Measurements from ENCODE around the gene LRWD1. TPM values are rescaled to one million over a fixed set of nuclear protein-coding genes. Genes with fewer than 3 reads are reported as not detected.
A peak's percentile ranks its signal among the peaks of the same experiment; 100 is the strongest.
"Not testable (repeated sequence)": the region's sequence is repeated elsewhere in the genome, so short reads cannot be mapped to it uniquely, and the experiment has no call there.

LRWD1 gene
- total RNA-seq, 2 donors from 2014 or later: 9.8 to 12.2 TPM

DNA sequence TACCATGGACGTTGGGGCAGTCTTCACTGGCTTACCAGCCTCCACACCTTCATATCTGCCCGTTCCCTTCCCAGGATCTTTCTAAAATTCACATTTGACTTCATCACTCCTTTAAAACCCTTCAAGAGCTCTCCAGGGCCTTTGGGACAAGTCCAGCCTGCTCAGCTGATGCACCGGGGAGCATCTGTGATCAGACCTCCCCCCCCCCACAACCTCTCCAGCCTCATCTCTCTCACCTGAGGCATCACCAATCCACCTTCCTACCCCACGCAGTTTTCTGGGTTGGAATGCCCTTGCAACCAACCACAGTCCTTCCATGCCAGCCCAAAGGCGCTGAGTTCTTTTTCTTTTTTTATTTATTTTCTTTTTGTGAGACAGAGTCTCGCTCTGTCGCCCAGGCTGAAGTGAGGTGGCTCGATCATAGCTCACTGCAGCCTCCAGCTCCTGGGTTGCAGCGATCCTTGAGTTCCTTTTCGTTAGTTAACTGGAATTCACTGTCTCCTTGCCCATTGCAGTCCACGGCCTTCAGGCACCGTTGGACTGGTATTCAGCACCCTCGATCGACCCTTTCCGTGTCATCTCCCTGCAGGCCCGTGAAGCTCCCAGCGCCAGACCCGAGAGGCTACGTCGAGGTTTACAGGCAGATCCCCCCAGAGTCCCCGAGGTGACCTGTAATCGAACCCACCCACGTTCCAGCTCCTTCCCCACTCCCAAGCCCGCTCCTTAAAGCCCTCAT is 775 bp upstream of the LRWD1 start:
- ATAC-seq: peak; percentile 5 to 7
- DNase-seq: no peak
- intact Hi-C loops (cut with DNase I): no loop called here

DNA sequence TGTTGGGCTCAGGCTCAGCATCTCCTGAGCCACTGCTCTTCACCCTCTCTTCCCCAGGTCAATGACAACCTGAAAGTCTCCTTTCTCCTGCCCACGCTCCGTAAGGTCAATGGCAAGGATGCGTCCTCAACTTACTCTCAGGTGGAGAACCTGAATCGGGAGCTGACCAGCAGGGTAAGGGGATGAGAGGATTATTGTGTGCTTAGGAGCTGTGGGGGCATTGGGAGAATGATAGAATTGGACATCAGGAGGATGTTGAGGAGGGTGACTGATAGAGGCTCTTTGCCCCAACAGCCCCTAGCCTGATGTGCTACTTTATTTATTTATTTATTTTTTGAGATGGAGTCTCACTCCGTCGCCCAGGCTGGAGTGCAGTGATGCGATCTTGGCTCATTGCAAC is 1.3 kb downstream of the LRWD1 start:
- intact Hi-C loops (cut with DNase I): no loop called here
- ATAC-seq (no peak), DNase-seq (peak; percentile 10)

DNA sequence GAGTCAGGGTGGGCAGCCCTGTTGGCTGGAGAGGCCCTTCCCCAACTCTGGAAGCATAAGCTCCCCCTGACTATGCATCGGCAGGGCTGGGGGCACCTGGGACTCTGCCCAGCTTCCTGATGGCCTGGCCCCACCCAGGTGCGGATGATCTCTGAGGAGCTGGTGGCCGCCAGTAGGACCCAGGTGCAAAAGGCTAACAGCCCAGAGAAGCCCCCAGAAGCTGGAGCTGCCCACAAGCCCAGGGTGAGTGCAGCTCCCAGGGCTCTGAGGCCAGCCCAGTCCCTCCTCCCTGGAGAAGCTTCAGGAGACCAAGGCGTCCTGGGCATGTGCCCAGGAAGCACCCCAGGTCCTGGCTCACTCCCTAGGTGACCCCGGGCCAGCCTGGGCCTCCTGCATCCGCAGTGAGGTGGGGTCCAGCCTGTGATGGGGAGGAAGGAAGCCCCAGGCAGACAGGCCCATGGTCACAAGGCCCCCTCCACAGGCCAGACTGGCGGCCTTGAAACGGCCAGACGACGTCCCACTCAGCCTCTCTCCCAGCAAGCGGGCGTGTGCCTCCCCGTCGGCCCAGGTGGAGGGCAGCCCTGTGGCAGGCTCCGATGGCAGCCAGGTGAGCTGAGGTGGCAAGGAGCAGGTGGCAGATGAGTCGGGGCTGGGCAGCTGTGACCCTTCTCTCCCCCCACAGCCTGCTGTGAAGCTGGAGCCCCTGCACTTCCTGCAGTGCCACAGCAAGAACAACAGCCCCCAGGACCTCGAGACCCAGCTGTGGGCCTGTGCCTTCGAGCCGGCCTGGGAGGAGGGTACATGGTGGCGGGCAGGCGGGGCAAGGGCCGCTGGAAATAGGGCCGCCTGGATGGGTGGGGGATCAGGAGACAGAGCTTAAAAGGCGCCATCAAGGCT is 3.0 kb downstream of the LRWD1 start:
- no peak for ATAC-seq
- intact Hi-C loops (cut with DNase I): no loop called here
- peak; percentile 21 for DNase-seq

DNA sequence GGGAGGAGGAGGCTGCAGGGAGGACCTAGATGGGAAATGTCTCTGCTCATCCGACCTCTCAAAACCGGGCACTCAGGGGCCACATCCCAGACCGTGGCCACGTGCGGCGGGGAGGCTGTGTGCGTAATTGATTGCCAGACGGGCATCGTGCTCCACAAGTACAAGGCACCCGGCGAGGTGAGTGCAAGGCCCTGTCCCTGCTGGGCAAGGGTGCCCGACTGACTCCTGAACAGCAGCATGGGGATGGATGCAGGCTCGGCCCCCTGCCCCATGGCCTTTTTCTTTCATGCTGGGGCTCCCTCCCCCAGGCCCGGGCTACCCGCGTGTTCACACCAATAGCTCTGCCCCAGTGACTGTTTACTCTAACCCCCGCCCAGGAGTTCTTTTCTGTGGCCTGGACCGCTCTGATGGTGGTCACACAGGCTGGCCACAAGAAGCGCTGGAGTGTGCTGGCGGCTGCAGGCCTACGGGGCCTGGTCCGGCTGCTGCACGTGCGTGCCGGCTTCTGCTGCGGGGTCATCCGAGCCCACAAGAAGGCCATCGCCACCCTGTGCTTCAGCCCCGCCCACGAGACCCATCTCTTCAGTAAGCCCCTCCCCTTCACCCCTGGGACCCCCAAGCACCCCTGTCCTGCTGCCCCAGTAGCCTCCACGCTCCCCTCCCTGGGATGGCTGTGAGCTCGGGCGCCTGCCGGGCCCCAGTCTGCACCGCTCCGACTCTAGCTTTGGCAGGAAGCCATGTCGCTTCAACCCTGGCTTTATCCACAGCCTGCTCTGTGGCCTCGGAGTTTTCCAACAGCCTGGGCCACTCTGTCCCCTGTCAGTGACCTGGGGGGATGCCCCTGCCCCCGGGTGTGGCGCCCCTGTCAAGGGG is 3.9 kb downstream of the LRWD1 start:
- DNase-seq (peak; percentile 28), ATAC-seq (no peak)
- intact Hi-C loops (cut with DNase I): no loop called here

DNA sequence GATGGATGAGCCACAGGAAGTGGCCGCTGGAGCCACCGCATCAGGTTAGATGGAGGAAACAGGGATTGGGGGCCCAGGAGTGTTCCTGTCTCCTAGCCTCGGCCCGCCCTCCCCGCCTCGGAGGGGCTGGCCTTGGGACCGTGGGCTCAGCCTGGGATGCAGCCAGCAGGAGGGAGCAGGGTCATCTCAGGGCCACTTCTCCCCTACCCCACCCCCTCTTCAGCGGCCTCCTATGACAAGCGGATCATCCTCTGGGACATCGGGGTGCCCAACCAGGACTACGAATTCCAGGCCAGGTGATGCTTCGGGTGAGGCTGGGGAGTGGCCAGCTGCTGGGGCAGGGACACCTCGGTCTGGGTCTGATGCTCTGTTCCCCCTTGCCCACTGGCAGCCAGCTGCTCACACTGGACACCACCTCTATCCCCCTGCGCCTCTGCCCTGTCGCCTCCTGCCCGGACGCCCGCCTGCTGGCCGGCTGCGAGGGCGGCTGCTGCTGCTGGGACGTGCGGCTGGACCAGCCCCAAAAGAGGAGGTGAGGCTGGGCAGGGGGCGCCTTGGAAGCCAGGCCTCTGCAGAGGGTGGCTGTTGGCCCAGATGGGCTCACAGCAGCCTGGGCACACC is 4.7 kb downstream of the LRWD1 start:
- DNase-seq (peak; percentile 20), ATAC-seq (no peak)
- intact Hi-C loops (cut with DNase I): no loop called here

DNA sequence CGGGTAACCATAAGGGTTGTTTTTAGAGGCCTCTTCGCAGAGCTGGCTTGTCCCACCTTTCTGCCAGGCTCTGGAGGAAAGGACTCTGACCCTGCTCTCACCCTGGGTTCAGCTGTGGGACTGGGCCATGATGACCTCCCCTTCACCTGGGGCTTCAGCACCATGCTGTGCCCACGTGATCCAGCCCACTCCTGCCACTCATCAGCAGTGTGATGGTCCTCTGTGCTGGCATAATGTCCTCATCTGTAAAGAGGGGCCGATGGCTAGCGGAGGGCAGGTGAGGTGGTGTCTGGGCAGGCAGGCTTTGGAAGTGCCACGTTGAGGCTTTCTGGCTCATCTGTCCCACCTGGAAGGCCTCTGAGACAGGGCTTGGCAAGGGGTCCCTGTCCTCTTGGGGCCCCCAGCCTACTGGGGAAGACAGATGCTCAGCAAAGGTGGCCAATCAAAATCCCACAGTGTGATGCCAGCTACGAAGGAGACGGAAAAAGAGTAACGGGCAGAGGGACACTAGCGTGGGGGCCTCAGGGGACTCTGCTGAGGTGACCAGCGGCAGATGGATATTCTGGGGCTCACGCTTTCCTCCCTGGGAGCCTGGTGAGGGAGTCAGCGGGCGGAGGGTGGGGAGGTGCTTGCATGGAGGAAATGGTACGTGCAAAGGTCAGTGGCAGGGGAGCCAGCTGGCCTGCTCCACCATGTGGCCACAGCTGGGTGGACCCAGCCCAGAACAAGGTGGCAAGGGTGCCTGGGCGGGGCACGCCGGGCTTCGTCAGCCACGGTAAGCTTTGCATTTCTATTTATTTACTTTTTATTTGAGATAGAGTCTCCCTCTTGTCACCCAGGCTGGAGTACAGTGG is 5.4 kb downstream of the LRWD1 start:
- intact Hi-C loops (cut with DNase I): no loop called here
- ATAC-seq (no peak), DNase-seq (peak; percentile 20)

DNA sequence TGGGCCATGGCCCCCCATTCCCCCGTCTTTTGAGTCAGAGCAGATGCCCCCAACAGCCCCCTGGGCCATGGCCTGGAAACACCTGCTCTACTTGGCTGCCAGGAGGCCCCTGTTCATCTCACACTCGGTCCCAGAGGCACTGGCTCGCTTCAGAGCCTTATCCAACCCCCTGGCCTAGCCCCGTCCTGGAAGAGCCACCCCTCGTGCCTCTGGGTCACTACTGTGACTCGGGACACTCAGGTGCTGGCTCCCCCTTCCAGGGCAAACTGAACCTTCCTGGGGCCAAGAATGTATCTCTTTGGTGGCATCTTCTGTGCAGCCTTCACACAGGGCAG is 7.0 kb downstream of the LRWD1 start:
- ATAC-seq: no peak
- intact Hi-C loops (cut with DNase I): no loop called here
- peak; percentile 14 for DNase-seq

DNA sequence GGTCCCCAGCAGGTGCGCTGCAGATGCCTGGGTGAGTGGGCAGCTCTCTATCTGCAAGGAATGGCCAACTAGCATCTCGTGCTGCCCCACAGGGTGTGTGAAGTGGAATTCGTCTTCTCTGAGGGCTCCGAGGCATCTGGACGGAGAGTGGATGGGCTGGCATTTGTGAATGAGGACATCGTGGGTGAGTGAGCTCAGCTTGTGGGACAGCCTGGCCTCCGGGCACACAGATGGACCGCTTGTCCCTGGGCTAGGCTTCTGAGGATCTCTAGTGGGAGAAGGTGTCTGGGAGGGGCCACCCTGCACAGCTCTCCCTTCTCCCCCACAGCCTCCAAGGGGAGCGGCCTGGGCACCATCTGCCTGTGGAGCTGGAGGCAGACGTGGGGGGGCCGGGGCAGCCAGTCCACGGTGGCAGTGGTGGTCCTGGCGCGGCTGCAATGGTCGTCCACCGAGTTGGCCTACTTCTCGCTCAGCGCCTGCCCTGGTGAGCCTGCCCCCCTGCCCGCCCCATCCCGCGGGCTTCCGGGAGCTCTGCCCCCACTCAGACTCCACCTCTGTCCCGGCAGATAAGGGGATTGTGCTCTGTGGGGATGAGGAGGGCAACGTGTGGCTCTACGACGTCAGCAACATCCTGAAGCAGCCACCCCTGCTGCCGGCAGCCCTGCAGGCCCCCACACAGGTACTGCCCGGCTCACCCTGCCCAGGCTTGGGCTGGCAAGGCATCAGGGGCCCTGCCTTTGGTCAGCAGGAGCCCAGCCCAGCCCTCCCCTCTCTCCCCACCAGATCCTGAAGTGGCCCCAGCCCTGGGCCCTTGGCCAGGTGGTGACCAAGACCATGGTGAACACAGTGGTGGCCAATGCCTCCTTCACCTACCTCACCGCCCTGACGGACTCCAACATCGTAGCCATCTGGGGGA is 7.6 kb downstream of the LRWD1 start:
- intact Hi-C loops (cut with DNase I): no loop called here
- no peak for ATAC-seq
- DNase-seq: peak; percentile 18

DNA sequence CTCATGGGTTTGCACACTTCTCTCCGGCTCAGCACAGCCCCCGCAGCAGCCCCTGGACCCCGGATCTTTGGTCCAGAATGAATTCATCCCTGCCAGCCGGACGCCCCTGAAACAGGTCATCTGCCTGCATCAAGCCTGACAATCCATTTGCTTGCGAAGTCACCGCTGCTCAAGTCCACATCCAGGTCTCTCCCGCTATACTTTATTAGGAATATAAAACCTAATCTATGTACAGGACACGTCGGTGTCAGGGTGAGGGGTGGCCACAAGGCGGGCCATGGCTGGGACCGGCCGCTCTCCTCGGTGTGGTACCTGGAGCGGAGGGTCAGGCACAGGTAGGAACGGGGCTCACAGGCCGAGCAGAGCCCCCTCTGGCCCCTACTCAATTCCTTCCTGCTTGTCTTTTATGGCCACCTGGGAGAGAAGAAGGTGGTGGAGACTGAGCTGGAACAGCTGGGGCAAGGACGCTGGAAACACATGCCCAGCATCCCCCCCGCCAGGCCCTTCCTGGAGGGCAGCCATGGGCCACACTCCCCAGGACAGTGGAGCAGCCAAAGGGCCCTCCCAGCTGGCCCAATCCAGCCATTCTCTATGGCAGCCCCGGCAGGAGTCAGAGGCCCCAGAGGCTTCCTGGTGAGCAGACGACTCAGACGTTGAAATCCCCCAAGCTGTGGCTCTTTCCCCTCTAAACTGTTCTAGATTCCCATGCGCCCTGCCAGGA is 8.6 kb downstream of the LRWD1 start:
- intact Hi-C loops (cut with DNase I): no loop called here
- no peak for ATAC-seq
- DNase-seq: peak; percentile 12

DNA sequence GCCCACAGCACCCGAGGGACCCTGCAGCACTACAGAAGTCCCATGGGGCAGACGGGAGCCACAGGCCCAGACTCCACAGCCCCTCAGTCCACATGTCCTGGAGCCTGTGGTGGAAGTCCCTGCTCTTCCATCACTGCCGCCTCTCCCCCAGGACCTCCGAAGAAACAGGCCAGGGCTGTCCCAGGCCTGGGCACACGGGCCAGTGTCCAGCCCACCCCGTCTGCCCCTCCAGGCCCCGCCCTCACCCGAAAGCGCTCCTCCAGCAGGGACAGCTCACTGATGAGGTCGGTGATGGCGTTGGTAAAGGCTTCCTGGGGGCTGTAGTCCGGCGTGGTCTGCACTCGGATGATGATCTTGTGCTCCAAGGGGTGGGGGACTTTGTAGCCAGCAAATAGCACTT is 9.3 kb downstream of the LRWD1 start:
- DNase-seq: peak; percentile 10
- intact Hi-C loops (cut with DNase I); ATAC-seq: not testable (repeated sequence)

DNA sequence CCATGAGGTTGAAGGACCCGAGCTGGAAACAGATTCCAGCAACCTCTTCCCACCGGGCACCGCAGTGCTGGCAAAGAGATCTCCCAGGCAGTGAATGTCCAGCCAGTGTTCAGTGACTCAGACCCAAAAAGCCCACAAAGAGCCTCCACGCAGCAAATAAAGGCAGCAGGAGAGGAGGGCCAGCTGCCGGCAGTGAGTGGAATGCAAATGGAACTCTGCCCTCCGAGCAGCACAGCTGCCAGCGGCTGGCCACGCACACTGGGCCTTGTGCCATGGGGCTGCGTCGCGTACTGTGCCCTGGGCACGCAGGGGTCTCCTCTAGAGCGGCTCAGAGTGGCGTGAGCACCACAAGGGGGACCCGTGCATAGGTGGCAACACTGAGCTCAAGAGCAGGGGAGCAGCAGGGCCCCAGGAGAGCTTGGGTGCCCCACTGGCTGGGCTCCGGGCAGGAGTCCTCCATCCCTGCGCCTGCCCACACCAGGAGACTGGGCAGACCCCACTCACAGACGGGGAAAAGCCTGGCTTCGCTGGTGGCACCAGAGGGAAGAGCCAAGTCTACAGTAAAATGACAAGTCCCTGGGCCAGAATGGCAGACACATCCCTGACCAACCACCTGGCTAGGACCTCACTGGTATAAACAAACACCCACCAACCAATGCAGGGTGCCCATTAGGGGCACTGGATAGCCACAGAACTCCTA is 10.1 kb downstream of the LRWD1 start:
- intact Hi-C loops (cut with DNase I); DNase-seq; ATAC-seq: not testable (repeated sequence)

DNA sequence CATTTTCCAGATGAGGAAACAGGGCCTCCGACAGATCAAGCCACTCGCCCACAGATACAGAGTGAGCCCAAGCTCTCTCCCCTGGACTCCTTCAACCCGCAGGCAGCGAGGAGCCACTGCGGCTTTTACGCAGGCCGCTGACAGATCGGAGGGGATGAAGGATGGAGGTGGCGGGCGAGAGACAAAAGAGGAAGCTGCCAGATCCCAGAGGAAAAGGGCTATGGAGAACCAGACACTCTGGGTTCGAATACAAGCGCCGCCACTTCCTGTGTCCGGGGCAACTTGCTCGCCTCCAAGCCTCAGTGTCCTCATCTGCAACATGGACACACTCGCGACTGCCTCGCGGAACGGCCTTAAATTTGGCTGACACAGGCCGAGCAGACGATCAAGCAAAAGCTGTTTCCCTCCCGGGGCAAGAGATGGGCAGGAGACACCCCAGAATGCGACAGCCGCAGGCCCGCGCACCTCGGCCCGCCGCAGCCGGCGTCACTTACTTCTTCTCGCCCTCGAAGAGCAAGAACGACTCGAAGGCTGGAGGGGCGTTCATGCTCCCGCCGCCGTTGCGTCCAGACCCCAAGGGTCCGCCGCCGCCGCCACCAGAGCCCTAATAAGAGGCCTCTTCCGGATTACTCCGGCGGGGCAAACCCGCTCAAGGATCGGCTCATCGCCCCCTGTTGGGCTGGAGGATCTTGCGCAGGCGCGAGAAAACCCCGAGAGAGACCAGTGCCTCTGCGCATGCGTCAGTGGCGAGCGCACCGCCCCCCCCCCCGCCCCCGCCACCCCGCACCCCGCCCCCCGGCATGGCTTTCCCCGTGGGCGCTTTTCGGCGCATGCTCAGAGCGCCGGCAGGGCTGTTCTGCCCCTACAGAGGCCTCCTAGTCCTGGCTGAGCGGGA is 13.8 kb downstream of the LRWD1 start, which contains the start of gene POLR2J:
POLR2J (minus strand) TSS at position 609 of the 895 bp plus-strand sequence; CDS start at position 547, 62 bp downstream.
- DNase-seq (peak; percentile 72), ATAC-seq (peak; percentile 95 to 97)
- intact Hi-C loops (cut with DNase I): not testable (repeated sequence)

DNA sequence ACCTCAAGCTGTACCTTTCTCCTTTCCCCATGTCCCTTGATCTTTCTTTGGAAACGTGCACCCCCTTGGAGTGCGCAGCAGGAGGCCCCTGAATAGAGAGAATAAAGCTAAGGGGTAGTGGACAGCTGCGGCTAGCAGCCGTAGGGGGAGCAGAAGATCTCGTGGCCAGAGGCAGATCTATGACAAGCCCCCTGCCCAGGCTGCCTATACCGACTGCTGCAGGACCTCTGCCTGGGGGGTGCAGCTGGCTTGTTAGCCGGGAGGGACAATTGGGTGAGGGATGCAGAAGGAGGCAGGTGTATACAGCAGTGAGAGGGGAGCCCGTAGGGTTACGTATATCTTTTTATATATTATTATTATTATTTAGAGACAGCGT is 14.4 kb downstream of the LRWD1 start:
- intact Hi-C loops (cut with DNase I); DNase-seq: not testable (repeated sequence)
- ATAC-seq: peak; percentile 2 to 49

DNA sequence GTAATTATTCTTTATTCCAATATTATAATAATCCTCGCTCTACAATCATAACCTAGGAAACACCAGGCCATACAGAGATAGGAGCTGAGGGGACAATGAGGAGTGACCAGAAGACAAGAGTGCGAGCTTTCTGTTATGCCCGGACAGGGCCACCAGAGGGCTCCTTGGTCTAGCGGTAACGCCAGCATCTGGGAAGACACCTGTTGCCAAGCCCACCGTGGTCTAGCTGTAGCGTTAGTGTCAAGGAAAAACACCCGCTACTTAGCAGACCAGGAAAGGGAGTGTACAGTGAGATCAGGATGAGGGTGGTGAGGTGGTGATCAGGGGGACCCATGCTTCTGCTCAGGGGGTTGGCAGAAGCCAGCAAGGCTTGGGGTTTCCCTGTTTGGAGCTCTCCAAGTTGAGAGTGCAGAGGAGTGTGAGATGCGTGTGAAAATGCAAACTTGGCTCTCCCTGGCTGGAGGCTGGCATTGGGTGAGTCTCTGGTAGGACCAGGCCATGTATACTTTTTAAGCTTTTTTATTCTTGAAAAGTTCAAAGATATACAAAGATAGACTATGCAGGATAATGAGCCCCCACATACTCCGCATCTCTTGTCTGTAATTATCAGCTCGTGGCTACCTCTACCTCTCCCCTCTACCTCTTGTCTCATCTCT is 15.3 kb downstream of the LRWD1 start:
- ATAC-seq; intact Hi-C loops (cut with DNase I): not testable (repeated sequence)
- DNase-seq: peak; percentile 26

All from left cardiac atrium (tissue), 4 donors.